ENCODE data around the gene FUCA2.

- TF ChIP-seq, protein P1, sequence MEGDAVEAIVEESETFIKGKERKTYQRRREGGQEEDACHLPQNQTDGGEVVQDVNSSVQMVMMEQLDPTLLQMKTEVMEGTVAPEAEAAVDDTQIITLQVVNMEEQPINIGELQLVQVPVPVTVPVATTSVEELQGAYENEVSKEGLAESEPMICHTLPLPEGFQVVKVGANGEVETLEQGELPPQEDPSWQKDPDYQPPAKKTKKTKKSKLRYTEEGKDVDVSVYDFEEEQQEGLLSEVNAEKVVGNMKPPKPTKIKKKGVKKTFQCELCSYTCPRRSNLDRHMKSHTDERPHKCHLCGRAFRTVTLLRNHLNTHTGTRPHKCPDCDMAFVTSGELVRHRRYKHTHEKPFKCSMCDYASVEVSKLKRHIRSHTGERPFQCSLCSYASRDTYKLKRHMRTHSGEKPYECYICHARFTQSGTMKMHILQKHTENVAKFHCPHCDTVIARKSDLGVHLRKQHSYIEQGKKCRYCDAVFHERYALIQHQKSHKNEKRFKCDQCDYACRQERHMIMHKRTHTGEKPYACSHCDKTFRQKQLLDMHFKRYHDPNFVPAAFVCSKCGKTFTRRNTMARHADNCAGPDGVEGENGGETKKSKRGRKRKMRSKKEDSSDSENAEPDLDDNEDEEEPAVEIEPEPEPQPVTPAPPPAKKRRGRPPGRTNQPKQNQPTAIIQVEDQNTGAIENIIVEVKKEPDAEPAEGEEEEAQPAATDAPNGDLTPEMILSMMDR (IDR thresholded peaks at IDR 0.05), result no peak
- TF ChIP-seq EP300 (IDR thresholded peaks at IDR 0.05; ENCODE audit: low read depth), result no peak
- TF ChIP-seq POLR2AphosphoS5 (IDR thresholded peaks at IDR 0.05), result no peak
Measured at GRCh38 chr6:143536461-143536865, 24.9 kb upstream of the FUCA2 start.
